GM18511 (cell line): ENCODE measurements around the gene MAPT.
"Not testable (repeated sequence)": the region's sequence is repeated elsewhere in the genome, so short reads cannot be mapped to it uniquely, and the experiment has no call there.

ENCODE experiments used
- ATAC-seq: cut with Tn5 transposase; IDR thresholded peaks from one replicate; pipeline ENCODE4 v1.9.1; 2021; ENCODE audit warnings: mild to moderate bottlenecking, moderate library complexity; ENCODE audit not compliant: unreplicated experiment

MAPT gene

GRCh38 chr17:45923511-45924268 is 29.3 kb downstream of the MAPT start:
- ATAC-seq: no peak

- no peak for ATAC-seq
Measured at GRCh38 chr17:45924332-45924820, 30.0 kb downstream of the MAPT start.

- ATAC-seq: no peak
Measured at GRCh38 chr17:45925311-45925710, 31.0 kb downstream of the MAPT start.

GRCh38 chr17:45927247-45927646 is 32.9 kb downstream of the MAPT start:
- ATAC-seq: no peak

GRCh38 chr17:45929344-45929743 is 35.0 kb downstream of the MAPT start:
- no peak for ATAC-seq

- no peak for ATAC-seq
Measured at GRCh38 chr17:45930420-45930951, 36.1 kb downstream of the MAPT start.

- ATAC-seq: no peak
Measured at GRCh38 chr17:45931677-45932076, 37.3 kb downstream of the MAPT start.

- ATAC-seq: no peak
Measured at GRCh38 chr17:45934044-45934979, 40.0 kb downstream of the MAPT start.

GRCh38 chr17:45935197-45935709 is 40.9 kb downstream of the MAPT start:
- no peak for ATAC-seq

- no peak for ATAC-seq
Measured at GRCh38 chr17:45935710-45936509, 41.6 kb downstream of the MAPT start.

- no peak for ATAC-seq
Measured at GRCh38 chr17:45936610-45937009, 42.3 kb downstream of the MAPT start.

GRCh38 chr17:45937186-45937585 is 42.8 kb downstream of the MAPT start:
- ATAC-seq: not testable (repeated sequence)

- ATAC-seq: no peak
Measured at GRCh38 chr17:45939395-45939794, 45.0 kb downstream of the MAPT start.

GRCh38 chr17:45940293-45940692 is 45.9 kb downstream of the MAPT start:
- ATAC-seq: no peak

- no peak for ATAC-seq
Measured at GRCh38 chr17:45940826-45941225, 46.5 kb downstream of the MAPT start.

- no peak for ATAC-seq
Measured at GRCh38 chr17:45941395-45941794, 47.0 kb downstream of the MAPT start.

- ATAC-seq: no peak
Measured at GRCh38 chr17:45942284-45942683, 47.9 kb downstream of the MAPT start.

- no peak for ATAC-seq
Measured at GRCh38 chr17:45946841-45947256, 52.5 kb downstream of the MAPT start.

- no peak for ATAC-seq
Measured at GRCh38 chr17:45948498-45948880, 54.1 kb downstream of the MAPT start.

- ATAC-seq: no peak
Measured at GRCh38 chr17:45948881-45949624, 54.7 kb downstream of the MAPT start.
